Glomerular visceral epithelial cell (primary cell): ENCODE measurements around the gene KCNMB2.
"Not testable (repeated sequence)": the region's sequence is repeated elsewhere in the genome, so short reads cannot be mapped to it uniquely, and the experiment has no call there.

Experiments used
- DNase-seq: peaks from one replicate; pipeline ENCODE4 v3.0.0-alpha.2; 2016; ENCODE audit errors: extremely low spot score

Gene KCNMB2

DNA sequence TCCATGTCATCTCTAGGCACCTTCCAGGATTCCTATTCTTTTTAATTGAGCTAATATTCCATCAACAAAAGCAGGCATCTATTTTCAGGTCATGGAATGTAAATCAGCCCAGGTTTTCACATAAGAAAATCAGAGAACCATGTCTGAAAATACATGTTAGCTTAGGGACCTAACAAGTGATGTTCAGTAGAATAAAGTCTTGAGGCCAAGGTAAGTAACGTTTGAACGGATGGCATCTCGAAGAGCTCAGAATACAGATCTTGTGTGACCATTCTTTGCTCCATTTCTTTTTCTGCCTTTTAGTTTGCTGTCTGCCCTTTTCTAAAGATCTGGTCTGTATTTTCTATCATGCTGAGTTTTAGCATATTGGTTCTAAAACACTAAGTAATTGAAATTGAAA is 16.5 kb upstream of the KCNMB2 start:
- DNase-seq, result no peak

DNA sequence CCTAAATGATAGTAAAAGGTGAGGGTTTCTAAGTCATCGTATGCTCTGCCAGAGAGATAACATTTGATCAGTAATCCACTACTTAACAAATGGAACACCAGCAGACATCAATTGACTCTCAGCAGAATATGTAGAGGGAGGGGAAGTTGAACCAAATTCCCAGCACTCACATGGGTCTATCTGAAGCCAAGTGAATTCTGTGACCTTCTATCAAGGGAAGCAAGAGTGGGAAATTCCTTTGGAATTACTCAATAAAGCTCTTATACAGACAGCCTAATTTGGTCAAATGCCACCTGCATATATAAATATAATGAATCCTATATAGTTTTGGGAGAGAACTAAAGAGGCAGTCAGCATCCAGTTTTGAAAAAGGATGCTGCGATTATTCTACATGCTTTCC is 15.8 kb upstream of the KCNMB2 start:
- no peak for DNase-seq

DNA sequence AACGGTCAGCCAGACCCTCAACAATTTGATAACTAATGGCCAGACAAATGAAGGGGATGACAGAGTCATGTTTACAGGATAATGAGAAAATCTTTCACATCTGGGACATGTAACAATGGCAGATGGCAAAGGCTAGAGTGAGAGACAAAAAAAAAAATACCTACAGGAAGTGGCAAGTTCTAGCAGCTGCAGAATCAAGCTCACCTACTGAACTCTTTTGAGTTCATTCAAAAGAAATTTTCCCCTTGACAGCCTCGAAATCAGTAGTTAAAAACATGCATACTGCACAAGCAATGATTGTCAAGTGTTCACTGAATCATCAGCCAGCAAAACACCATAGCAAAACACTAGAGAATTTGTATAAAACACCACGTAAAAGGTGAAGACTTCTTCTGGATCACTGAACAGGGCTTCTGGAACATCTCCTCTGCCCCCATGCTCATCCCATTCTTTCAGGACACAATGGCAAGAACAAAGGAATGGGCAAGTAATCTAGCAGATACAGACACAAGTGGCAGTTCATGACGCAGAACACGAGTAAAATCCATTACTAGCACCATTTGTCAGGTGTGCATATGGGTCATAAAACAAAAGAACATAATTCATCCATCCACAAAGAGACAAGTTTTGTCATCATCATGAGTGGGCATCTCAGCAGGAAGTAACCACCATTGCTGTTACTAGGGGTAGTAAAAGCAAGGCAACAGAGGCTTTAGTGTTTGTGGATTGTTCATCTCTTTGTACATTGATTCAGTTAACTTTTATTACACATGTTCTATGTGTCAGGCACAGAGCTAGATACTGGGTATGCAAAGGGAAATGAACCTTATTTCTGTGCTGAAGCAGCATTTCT is 13.8 kb upstream of the KCNMB2 start:
- DNase-seq, result no peak

DNA sequence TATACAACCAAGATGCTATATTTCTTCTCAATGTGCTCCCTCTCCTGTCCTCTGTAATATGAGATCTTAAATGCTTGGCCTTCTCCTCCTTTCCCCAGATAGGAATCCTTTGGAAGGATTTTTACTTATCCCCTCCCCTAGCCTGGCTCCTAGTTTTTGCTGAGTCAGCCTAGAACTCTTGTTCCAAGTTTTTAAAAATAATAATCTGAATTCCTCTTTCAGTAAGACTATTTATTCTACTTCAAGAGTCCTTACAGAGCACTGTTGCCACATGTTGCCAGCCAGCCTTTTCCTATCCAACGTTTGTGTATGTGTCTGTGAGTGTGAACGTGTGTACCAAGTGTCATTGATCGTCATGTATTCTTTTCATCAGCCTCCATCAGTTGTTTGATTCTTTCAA is 11.0 kb upstream of the KCNMB2 start:
- no peak for DNase-seq

DNA sequence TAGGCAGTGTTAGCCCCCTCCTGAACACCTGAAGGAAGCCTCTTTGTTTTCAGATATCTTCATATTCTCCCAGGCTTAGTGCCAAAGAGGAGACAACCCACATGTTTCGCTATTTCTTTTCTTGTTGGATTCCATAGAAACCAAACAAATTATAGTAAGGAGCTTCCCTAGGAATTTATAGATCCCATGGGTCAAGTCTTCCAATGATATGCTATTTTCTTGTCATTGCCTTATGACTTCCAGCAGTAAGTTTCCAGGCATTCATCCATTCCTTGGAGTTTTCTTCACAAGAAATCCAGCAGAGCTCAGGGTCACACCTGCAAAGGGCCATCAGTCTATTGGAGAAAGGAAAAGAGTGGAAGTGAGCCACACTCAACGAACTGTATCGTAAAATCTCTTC is 9.9 kb upstream of the KCNMB2 start:
- no peak for DNase-seq

DNA sequence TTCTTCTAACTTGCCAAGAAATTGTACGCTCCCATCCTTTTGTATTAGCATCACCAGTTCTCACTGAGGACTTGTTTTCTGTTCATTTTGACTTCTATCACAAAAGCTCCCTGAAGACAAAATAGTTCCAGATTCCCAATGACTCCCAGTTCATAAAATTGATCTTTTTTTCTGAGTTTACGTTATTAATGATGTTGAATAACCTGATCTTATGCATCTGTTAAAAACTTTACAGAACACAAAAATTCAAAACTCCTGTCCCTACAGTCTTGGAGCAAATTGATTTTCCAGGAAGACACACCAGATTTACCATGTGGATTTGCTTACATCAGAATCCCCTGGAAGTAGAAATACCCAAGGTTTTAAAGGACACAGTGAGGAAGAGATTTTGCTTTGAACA is 8.3 kb upstream of the KCNMB2 start:
- DNase-seq, result no peak

DNA sequence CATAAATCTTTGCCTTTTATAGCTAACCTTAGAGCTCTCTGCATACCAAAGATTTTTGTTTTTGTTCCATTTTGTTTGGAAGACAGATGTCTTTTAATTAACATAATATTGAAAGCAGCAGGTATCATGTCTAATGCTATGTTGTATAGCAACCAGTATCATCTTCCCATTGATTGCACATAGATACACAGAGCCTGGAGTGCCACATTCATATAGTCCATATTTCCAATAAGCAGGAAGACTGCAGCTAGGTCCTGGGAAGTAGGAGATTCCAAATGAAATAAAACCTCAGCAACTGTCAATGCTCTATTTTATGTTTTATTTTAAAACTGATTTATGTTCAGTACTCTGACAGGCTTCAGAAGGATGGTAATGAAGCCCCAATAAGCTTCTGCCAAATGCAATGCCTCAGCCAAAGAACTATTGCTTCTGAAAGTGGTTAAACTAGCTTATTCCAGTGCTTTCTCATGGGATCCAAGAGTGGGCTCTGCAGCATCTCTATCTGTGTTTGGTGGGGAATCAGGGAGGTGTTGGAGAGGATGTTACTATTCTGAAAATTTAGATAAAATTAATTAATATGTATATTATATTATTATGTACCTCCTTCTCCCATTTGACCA is 6.5 kb upstream of the KCNMB2 start:
- DNase-seq, result no peak

DNA sequence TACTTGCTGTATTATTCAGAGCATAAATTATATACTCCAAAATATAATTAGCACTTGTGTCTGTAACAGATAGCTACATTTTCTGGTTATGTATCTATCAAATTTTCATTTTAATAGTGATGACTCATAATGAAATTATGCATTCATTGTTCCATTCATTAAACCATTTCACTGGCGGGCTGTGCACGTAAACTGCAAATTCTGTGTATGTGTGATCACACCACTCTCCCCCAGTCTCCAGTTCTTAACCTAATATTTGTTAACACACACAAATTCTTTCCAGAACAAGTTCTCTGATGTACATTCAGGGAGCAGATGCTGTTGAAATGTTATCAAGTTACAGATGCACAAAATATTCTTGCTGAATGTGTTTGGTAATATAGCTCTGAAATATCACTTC is 3.8 kb upstream of the KCNMB2 start:
- DNase-seq, result no peak

DNA sequence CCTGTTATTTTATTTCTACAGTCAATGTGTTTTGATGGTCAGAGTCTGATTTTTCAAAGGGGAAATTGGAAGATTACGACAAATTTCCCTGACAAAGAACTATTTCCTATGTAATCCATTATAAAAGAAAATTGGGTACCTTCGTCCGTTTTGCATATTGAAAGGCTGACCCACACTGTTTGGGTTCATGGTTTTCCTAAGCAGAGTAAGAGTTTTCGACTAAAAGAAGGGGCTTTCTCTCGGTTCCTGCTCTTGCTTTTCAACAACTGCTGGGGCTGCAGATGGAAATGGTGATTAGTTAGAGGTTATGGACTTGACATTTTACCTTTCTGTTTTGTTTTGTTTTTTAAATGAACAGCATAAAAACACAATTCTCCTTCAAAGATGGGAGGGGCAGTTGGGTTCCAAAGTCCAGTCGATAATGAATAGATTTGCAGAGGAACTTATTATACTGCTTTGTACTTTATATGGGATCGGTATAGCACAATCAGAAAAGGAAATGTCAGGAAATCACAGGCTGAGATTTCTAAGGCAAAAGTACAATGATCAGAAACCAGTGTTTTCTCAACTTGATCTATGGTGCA is 978 bp downstream of the KCNMB2 start:
- no peak for DNase-seq

DNA sequence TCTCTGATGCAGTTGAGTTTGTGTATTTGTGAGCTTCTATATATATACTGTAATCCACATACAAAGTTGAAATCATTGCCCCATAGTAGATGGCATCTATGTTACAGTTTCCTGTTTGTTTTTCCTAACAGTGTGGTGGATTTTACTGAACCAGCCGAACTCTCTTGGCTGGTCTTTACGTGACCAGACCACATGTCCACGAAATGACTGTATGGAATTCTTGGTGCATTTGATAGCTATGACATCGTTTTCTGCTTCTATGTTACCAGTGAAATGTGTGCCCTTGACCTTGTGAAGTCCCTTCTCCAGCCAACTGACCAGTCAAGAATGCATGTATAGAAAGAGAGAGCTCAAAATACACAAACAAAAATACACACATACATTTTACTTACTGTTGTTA is 1.8 kb downstream of the KCNMB2 start:
- no peak for DNase-seq

DNA sequence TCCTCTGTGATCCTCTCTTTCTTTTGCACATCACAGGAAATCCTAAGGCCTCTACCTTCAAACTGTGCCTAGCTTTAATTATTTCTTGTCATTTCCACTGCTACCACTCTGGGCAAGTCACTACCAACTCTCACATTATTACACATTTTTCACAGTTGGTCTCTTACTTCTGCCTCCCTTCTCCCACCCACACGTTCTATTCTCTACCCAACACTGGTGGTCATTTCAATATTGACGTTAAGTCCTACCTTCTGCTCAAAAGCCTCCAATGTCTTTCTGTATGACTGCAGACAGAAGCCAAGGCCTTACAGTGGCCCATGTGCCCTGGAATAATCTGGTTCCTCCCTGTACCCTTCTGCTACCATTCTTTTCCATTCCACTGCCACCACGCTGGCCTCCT is 3.9 kb downstream of the KCNMB2 start:
- no peak for DNase-seq

DNA sequence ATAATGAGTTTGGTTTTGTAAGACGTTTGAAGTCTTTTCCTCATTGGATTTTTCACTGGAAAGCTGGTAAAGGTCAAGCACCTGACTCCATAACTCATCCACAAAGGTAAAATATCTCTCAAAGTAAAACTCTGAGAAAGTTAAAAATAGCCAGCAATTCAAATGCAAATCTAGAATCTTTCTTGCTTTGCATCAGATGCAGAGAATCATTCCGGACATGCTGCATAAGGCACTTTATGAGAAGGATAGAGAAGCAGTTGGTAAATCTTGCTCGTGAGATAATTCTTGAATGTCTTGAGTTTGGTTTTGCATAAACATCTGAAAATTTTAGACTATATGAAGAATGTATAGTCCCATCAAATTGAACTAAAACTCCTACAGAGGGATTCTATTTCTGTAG is 9.1 kb downstream of the KCNMB2 start:
- no peak for DNase-seq

DNA sequence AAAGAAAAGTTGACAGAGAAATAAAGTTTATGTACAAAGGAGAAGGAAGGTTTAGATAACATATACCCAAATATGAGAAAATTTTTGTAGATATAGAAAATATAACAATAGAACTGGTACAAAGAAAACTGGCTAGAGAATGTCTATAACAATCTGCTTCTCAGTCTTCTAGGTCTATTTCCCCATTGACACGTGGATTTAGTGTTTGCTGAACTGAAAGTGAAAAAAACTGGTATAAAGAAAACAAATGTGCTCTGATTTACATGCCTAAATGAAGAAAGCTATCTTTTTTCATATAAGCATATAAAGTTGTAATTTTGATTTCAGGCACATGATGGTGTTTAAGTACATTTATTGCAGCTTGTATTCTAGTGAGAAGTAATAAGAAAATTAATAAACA is 9.8 kb downstream of the KCNMB2 start:
- DNase-seq, result no peak

DNA sequence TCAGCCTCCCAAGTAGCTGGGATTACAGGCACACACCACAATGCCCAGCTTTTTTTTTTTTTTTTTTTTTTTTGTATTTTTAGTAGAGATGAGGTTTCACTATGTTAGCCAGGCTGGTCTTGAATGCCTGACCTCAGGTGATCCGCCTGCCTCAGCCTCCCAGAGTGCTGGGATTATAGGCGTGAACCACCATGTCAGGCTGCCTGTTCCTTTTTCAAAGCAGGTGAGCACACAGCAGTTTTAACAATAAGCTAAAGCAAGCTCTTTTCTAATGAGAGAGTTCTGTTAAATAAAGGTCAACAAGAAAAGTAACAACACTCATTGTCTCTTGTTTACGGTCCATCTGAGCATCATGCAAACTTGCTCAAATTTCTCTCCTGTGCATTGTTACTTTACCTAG is 13.2 kb downstream of the KCNMB2 start:
- not testable (repeated sequence) for DNase-seq

DNA sequence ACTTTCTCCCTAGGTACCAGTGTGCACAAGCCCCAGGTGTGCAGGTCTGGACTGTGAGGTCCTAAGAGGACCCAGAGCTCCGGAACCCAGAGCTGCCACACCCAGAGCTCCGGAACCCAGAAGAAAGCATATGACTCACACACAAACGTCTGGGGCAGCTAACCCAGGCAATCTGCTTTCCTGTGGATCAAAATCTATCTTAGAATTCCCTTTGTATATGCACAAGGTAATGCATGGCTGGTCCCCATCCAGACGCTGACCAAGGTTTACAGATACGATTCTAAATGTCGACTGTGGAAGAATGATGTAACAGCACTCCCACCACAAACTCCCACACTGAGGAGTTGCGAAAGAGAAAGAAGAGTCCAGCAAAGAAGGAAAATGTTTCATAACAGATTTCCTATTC is 15.7 kb downstream of the KCNMB2 start:
- peak; percentile 20 for DNase-seq

DNA sequence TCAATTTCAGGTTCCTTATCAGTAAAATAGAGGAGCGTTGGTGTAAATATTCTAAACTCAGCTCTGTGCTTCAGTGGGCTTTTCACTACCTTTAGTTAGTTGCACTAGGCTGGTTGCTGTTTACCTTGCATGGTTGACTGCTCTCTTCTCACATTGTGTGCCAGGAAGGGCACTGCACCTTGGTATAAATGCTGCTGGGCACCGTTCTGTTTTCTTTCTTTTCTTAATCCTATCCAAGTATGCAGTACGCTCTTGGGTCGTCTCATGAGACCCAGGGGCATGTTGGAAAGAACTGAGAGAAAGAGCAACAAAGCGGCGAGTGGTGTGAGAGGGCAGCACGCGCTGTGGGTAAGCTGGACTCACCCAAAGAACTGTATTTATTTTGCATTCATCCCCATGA is 22.4 kb downstream of the KCNMB2 start:
- DNase-seq, result no peak

DNA sequence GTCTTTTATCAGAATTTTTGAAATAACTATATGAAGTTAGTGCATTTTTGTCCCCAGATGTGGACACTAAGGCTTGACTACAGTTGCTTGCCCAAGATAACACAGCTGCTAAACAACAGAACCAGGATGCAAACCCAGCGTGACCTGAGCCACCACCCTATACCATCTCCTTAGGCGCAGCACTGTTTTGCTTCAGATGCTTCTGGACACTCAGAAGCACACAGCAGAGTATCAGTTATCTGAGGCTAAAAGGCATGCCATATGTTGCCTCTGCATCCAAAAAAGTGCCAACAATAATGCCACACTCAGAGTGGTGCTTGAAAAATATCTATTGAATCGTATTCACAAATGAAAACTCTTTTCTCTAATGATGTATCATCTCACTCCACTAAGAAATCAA is 24.5 kb downstream of the KCNMB2 start:
- no peak for DNase-seq

DNA sequence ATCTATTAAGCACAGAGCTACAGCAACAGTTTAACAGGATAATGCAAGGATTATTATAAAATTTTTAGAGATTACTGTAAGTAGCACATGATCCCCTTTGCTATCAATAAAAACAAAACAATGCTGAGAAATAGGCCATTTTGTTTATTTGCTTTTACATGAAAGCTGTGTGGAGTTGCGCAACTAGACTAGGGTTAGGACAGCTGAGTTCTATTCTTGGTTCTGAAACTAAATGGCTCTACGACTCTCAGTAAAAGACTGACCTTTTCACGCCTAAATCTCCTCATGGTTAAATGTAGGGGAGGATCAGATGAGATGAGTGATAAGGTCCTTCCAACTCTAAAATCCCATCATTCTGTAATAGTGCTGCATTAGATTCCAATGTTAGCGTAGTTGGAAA is 25.0 kb downstream of the KCNMB2 start:
- DNase-seq, result no peak

DNA sequence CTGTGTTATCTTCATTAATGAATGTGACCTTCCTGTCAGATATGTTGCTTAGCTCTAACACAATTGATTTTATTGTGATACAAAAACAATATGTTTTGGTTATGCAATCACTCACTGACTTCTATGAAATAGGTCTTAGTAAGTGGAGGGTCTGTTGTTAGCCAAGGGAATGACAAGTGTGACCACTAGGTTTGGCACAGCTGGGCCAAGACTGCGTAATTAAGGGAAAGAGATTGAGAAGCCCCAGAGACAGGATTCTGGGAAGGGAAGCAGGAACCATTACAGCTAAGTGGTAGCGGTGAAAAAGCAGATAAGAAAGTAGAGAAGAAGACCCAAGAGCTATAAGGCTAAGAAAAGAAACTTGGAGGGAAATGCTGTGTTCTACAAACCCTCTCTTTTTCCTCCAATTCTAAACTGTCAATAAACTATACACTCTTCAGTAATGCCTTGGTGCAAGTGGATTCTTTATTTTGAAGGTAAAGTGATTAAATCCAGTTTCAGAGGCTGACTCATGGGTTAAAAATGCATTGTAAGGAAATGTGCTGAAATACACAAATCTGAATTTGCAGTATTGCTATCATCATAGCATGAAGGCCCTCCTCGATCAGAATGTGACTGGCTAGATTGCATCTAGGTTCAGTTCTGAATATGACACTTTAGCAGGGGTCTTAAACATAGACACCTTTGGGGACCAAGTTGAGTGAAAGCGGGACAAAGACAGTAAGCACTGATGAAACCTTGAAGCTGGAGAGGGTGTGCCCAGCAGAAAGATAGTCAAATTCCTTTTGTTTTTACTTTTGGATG is 26.1 kb downstream of the KCNMB2 start:
- no peak for DNase-seq

DNA sequence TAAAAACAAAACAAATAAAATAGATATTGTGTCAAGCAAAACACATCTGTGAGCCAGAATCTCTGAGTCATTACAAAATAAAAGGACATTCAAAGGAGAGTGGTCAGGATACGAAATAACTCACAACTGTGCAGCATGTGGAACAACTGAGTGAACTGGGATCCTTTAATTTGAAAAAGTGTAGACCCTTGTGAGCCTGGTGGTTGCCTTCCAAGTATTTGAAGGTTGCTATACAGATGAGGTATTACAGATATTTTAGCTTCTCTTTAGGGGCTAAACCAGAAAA is 26.7 kb downstream of the KCNMB2 start:
- DNase-seq, result no peak

DNA sequence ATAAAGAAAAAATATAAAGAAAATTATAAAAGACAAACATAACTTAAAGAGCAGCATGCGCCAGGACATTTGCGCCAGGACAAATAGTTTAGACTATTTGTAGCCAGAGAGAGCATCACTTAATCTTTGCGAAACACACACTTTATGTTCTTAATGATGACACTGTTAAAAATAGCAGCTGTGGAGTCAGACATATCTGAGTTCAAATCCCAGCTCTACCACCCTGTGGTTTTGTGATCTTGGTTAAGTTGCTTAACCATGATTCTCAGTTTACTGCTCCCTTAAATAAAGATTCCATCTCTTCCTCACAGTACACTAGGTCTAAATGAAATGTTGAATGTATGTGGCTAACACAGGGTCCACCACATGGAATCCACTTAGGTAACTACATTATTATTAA is 31.4 kb downstream of the KCNMB2 start:
- DNase-seq, result no peak

DNA sequence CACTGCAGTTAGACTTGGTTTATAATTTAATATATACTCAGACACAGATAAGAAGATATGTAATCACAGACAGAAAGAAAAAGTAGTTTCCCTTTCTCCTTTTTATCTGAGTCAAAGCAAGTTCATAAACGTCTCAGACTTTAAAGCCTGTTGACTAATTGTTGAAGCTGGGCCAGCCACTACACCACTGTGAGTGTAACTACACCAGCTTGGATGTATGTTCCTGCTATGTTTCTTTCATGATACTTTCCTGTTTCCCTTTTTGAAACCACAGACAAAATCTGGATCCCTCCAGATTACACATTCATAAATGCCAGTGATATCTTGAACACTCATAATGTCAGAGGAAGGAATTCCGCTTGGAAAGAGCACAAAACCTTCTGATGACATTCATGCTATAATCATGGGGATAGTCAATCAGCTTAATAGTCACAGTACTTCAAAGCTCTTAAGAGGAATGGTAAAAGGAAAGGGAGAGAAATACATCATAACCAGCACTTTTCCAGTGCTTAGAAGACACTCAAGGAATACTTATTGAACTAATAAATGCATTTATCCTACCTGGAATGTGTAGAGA is 32.0 kb downstream of the KCNMB2 start:
- no peak for DNase-seq
